ENCODE results near the gene LSM4. TPM values are rescaled to one million over a fixed set of nuclear protein-coding genes. Genes with fewer than 3 reads are reported as not detected.

The LSM4 gene
- total and polyA plus RNA-seq, 2 of the 13 experiments (the other 11 are each of a cell fraction or from before 2014, with no cell fraction given): 65.8 to 166 TPM

DNA sequence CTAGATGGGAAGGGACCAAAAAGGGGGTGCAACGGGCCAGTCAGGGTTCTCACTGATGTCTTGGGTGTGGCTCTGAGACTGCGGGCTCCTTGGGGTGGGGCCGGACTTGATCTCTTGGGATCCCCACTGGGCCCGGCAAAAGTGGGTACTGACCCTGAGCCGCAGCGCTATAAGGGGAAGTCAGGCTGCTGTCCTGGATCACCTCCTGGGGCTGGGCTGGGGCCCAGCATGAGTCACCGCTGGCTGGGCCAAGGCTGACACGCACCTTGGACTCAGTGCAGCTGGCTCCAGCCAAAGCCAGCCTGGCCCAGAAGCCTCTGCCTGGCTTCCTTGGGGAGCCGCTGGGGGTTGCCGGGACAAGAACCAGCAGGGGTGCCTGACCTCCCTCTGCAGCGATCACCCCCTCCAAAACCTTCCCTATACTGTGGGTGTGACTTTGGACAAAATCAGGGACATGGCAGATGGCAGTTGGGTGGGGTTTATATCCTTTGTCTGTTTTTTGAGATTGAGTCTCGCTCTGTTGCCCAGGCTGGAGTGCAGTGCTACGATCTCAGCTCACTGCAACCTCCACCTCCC is 48.0 kb downstream of the LSM4 start (continued):
- TF ChIP-seq, protein P1, sequence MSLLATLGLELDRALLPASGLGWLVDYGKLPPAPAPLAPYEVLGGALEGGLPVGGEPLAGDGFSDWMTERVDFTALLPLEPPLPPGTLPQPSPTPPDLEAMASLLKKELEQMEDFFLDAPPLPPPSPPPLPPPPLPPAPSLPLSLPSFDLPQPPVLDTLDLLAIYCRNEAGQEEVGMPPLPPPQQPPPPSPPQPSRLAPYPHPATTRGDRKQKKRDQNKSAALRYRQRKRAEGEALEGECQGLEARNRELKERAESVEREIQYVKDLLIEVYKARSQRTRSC (CRISPR knock-in tag; IDR thresholded peaks at IDR 0.05; ENCODE audit: low read depth): no peak
- TF ChIP-seq PPARG (CRISPR knock-in tag; conservative IDR thresholded peaks at IDR 0.05) (peak; percentile 75; the same call in 1 of the 2 replicates), ZFP90 (CRISPR knock-in tag; IDR thresholded peaks at IDR 0.05; ENCODE audit: borderline replicate concordance) (peak; percentile 62; the same call in 1 of the 2 replicates), ZMYM2 (CRISPR knock-in tag; IDR thresholded peaks at IDR 0.05) (peak; percentile 73; the same call in 1 of the 2 replicates), AGO1 (IDR thresholded peaks at IDR 0.05; ENCODE audit: low read depth, low read length, poor library complexity, severe bottlenecking) (peak; percentile 90), AHR (CRISPR knock-in tag; IDR thresholded peaks at IDR 0.05) (no peak), ZNF460 (CRISPR knock-in tag; IDR thresholded peaks at IDR 0.05; ENCODE audit: borderline replicate concordance) (peak; percentile 61), ZNF136 (CRISPR knock-in tag; IDR thresholded peaks at IDR 0.05; ENCODE audit: low read depth) (no peak), ADNP (CRISPR knock-in tag; IDR thresholded peaks at IDR 0.05) (0 out of 2 replicates have a peak, but pooled peaks have one; percentile 9), TBX2 (CRISPR knock-in tag; IDR thresholded peaks at IDR 0.05; ENCODE audit: borderline replicate concordance) (peak; percentile 57)
- TF ChIP-seq, protein P2, sequence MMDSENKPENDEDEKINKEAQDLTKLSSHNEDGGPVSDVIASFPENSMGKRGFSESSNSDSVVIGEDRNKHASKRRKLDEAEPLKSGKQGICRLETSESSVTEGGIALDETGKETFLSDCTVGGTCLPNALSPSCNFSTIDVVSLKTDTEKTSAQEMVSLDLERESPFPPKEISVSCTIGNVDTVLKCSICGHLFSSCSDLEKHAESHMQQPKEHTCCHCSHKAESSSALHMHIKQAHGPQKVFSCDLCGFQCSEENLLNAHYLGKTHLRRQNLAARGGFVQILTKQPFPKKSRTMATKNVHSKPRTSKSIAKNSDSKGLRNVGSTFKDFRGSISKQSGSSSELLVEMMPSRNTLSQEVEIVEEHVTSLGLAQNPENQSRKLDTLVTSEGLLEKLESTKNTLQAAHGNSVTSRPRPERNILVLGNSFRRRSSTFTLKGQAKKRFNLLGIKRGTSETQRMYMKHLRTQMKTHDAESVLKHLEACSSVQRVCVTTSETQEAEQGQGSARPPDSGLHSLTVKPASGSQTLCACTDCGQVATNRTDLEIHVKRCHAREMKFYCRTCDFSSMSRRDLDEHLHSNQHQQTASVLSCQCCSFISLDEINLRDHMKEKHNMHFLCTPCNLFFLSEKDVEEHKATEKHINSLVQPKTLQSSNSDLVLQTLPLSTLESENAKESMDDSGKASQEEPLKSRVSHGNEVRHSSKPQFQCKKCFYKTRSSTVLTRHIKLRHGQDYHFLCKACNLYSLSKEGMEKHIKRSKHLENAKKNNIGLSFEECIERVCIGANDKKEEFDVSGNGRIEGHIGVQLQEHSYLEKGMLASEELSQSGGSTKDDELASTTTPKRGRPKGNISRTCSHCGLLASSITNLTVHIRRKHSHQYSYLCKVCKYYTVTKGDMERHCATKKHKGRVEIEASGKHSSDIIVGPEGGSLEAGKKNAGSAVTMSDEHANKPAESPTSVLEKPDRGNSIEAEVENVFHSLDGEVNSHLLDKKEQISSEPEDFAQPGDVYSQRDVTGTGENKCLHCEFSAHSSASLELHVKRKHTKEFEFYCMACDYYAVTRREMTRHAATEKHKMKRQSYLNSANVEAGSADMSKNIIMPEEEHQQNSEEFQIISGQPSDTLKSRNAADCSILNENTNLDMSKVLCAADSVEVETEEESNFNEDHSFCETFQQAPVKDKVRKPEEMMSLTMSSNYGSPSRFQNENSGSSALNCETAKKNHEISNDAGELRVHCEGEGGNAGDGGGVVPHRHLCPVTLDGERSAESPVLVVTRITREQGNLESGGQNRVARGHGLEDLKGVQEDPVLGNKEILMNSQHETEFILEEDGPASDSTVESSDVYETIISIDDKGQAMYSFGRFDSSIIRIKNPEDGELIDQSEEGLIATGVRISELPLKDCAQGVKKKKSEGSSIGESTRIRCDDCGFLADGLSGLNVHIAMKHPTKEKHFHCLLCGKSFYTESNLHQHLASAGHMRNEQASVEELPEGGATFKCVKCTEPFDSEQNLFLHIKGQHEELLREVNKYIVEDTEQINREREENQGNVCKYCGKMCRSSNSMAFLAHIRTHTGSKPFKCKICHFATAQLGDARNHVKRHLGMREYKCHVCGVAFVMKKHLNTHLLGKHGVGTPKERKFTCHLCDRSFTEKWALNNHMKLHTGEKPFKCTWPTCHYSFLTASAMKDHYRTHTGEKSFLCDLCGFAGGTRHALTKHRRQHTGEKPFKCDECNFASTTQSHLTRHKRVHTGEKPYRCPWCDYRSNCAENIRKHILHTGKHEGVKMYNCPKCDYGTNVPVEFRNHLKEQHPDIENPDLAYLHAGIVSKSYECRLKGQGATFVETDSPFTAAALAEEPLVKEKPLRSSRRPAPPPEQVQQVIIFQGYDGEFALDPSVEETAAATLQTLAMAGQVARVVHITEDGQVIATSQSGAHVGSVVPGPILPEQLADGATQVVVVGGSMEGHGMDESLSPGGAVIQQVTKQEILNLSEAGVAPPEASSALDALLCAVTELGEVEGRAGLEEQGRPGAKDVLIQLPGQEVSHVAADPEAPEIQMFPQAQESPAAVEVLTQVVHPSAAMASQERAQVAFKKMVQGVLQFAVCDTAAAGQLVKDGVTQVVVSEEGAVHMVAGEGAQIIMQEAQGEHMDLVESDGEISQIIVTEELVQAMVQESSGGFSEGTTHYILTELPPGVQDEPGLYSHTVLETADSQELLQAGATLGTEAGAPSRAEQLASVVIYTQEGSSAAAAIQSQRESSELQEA (CRISPR knock-in tag; IDR thresholded peaks at IDR 0.05; ENCODE audit: not compliant biosample characterization): peak; percentile 52
